HL-60 (cell line): ENCODE data around the gene BBS12.

ENCODE experiments used
- DNase-seq, 2 experiments: peaks; one replicate each; pipeline ENCODE4 v3.0.0-alpha.2; 2010 to 2020; ENCODE audit warnings: low read depth in 1 of 2, low spot score in 1 of 2
- H3K27ac ChIP-seq: fragments of 250-450 bp; sonication (Bioruptor Pico); replicated peaks from 2 replicates; pipeline ENCODE4 v1.5.1; 2020; ENCODE audit warnings: mild to moderate bottlenecking, moderate library complexity
- H3K27me3 ChIP-seq: fragments of 250-450 bp; sonication (Bioruptor Pico); 2 replicates; pipeline ENCODE4 v1.5.1; 2021; ENCODE audit warnings: mild to moderate bottlenecking, moderate library complexity; ENCODE audit not compliant: insufficient read depth, poor library complexity, severe bottlenecking
- H3K4me3 ChIP-seq: replicated peaks from 2 replicates; pipeline ENCODE4 v1.5.1; 2011; ENCODE audit warnings: mild to moderate bottlenecking, control low read depth, low read length; ENCODE audit not compliant: insufficient read depth
- GABPA ChIP-seq: IDR thresholded peaks from 2 replicates; pipeline ENCODE4 v1.6.1; 2012; ENCODE audit warnings: low read depth
- POLR2AphosphoS5 ChIP-seq: IDR thresholded peaks from 2 replicates; pipeline ENCODE4 v1.6.1; 2012; ENCODE audit warnings: low read depth
- SPI1 ChIP-seq: IDR thresholded peaks from 2 replicates; pipeline ENCODE4 v1.6.1; 2012; ENCODE audit warnings: low read depth, mild to moderate bottlenecking, borderline replicate concordance
- TF ChIP-seq, protein P1 (sequence below): IDR thresholded peaks from 2 replicates; pipeline ENCODE4 v1.6.1; 2012; ENCODE audit warnings: low read depth; ENCODE audit not compliant: insufficient replicate concordance
- TF ChIP-seq, protein P2 (sequence below): IDR thresholded peaks from one replicate; pipeline ENCODE4 v1.5.1; 2011; ENCODE audit warnings: low read length, control low read depth, inconsistent platforms; ENCODE audit not compliant: insufficient read depth

Gene BBS12

GRCh38 chr4:122744229-122744628, 11.7 kb downstream of the BBS12 start:
- peak overlapping the region; percentile 21 for H3K27ac ChIP-seq
- peak; percentile 99 for TF ChIP-seq SPI1
- TF ChIP-seq, protein P1, sequence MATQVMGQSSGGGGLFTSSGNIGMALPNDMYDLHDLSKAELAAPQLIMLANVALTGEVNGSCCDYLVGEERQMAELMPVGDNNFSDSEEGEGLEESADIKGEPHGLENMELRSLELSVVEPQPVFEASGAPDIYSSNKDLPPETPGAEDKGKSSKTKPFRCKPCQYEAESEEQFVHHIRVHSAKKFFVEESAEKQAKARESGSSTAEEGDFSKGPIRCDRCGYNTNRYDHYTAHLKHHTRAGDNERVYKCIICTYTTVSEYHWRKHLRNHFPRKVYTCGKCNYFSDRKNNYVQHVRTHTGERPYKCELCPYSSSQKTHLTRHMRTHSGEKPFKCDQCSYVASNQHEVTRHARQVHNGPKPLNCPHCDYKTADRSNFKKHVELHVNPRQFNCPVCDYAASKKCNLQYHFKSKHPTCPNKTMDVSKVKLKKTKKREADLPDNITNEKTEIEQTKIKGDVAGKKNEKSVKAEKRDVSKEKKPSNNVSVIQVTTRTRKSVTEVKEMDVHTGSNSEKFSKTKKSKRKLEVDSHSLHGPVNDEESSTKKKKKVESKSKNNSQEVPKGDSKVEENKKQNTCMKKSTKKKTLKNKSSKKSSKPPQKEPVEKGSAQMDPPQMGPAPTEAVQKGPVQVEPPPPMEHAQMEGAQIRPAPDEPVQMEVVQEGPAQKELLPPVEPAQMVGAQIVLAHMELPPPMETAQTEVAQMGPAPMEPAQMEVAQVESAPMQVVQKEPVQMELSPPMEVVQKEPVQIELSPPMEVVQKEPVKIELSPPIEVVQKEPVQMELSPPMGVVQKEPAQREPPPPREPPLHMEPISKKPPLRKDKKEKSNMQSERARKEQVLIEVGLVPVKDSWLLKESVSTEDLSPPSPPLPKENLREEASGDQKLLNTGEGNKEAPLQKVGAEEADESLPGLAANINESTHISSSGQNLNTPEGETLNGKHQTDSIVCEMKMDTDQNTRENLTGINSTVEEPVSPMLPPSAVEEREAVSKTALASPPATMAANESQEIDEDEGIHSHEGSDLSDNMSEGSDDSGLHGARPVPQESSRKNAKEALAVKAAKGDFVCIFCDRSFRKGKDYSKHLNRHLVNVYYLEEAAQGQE, result no peak
- peak; percentile 39; the same call in 1 of the 2 replicates for TF ChIP-seq POLR2AphosphoS5
- no peaks in the 10 kb centered on the region for H3K27me3 ChIP-seq
- peak; percentile 48 to 86 for DNase-seq
- H3K4me3 ChIP-seq, result no peak overlapping the region

DNA sequence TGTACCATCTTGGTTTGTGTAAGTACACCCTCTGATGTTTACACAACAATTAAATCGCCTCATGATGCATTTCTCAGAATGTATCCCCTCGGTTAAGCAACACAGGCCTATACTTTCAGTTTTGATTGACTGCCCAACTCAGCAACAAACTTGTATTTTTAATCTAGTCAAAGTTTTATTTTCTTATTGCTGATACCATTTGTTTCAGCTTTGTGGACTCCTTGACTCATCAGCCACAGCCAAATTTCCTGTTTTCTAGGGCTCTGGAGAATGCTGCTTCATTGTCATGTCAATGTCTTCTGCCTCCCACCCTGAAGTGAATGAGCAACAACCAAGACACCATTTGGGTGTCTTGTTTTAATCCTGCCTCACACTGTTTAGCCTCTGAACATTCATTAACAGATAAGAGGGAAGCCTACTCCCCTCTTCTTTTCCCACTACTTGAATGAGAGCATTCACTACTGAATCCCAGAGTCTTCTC, 14.0 kb downstream of the BBS12 start:
- TF ChIP-seq SPI1 (no peak), POLR2AphosphoS5 (no peak), GABPA (no peak)
- TF ChIP-seq, protein P2, sequence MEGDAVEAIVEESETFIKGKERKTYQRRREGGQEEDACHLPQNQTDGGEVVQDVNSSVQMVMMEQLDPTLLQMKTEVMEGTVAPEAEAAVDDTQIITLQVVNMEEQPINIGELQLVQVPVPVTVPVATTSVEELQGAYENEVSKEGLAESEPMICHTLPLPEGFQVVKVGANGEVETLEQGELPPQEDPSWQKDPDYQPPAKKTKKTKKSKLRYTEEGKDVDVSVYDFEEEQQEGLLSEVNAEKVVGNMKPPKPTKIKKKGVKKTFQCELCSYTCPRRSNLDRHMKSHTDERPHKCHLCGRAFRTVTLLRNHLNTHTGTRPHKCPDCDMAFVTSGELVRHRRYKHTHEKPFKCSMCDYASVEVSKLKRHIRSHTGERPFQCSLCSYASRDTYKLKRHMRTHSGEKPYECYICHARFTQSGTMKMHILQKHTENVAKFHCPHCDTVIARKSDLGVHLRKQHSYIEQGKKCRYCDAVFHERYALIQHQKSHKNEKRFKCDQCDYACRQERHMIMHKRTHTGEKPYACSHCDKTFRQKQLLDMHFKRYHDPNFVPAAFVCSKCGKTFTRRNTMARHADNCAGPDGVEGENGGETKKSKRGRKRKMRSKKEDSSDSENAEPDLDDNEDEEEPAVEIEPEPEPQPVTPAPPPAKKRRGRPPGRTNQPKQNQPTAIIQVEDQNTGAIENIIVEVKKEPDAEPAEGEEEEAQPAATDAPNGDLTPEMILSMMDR, result no peak
- TF ChIP-seq, protein P1, result no peak

GRCh38 chr4:122747068-122747467, 14.6 kb downstream of the BBS12 start:
- DNase-seq, result no peak
- Histone ChIP-seq H3K4me3 (no peak overlapping the region), H3K27ac (no peak overlapping the region), H3K27me3 (no peaks in the 10 kb centered on the region)
- TF ChIP-seq, protein P1, result no peak

More for the DNA sequence above, 14.0 kb downstream of the BBS12 start:
- no peak overlapping the region for H3K4me3 ChIP-seq
- H3K27me3 ChIP-seq, result no peaks in the 10 kb centered on the region
- peak in 1 of 2 experiments; percentile 15 for DNase-seq
- no peak overlapping the region for H3K27ac ChIP-seq

DNA sequence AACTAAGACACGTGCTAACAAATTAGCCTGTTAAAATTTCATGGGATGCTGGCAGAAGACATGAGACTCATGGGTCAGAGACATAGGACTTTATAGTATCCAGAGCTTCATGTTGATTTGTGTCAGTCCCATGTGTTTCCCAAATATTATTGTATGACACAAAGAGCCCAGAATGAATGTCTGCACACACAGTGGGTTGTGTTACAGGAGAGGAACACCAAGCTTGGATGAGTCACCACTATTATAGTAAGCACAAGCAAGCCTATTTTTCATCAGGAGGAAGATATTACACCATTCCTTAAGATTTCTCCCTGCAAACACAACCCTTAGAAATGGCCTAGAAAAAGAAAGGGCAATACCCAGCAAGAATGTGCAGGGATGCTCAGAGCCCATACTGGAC, 15.4 kb downstream of the BBS12 start:
- H3K27ac ChIP-seq, result no peak overlapping the region
- H3K4me3 ChIP-seq, result no peak overlapping the region
- H3K27me3 ChIP-seq, result no peaks in the 10 kb centered on the region
- TF ChIP-seq, protein P1, result no peak
- TF ChIP-seq POLR2AphosphoS5 (no peak), GABPA (no peak)
- DNase-seq, result no peak
